NCI-H226 (cell line): ENCODE measurements around the gene CD2.

Source experiments
- DNase-seq: peaks from one replicate; pipeline ENCODE4 v3.0.0-alpha.2; 2015

CD2 gene

DNA sequence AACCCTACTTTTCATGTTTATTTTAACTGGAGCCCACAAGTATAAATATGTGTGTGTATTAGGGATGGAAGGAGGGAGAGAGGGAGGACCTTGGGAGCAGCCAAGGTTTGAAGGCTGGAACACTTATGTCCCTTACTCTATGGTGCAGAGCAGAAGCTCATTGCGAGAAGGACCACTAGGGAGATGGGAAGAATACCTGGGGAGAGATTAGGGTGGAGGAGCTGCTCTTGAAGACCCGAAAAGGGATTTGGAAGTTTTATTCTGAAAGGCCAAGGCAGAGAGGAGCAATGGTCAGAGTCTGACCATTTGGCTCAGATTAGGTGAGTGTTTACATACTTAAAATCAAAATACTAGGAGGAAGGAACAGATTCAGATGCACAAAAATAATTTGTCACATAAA lies 8.1 kb downstream of the CD2 start:
- DNase-seq, result no peak

GRCh38 chr1:116762781-116763115 lies 8.5 kb downstream of the CD2 start:
- no peak for DNase-seq

DNA sequence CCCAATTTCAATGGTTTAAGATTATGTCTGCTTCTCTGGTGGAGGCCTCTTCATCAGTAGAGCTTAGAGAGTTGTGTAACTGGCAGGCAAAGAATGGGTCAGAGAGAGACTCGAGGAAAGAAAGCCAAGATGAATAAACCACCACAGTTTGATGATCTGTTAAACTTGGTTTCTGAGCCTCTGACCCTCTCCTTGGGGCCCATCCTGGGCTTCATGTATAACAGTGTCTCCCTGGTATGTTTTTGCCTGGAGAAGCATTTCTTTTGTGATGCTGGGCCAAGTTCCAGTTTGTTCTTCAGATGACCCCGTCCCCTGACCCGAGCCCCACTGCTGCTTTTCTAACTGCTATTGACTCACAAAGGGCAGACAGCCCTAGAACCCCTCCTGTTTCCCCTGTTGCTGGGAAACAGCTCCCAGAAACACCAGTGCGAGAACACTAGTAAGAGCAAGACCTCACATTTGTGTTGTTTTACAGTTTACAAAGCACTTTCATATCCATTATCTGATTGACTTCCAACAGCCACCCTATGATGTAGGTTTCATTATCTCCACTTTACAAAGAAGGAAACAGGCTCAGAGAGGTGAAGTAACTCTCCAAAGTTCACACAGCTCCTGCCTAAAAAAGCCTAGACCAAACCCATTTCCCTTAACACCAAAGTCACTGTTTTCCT lies 9.0 kb downstream of the CD2 start:
- DNase-seq, result no peak

GRCh38 chr1:116763787-116764465 lies 9.7 kb downstream of the CD2 start:
- DNase-seq, result no peak

- no peak for DNase-seq
Observed at GRCh38 chr1:116764466-116764898, 10.3 kb downstream of the CD2 start.

GRCh38 chr1:116764906-116765862 lies 11.0 kb downstream of the CD2 start:
- DNase-seq, result no peak

- peak; percentile 26 for DNase-seq
Observed at GRCh38 chr1:116765962-116766361, 11.7 kb downstream of the CD2 start.

DNA sequence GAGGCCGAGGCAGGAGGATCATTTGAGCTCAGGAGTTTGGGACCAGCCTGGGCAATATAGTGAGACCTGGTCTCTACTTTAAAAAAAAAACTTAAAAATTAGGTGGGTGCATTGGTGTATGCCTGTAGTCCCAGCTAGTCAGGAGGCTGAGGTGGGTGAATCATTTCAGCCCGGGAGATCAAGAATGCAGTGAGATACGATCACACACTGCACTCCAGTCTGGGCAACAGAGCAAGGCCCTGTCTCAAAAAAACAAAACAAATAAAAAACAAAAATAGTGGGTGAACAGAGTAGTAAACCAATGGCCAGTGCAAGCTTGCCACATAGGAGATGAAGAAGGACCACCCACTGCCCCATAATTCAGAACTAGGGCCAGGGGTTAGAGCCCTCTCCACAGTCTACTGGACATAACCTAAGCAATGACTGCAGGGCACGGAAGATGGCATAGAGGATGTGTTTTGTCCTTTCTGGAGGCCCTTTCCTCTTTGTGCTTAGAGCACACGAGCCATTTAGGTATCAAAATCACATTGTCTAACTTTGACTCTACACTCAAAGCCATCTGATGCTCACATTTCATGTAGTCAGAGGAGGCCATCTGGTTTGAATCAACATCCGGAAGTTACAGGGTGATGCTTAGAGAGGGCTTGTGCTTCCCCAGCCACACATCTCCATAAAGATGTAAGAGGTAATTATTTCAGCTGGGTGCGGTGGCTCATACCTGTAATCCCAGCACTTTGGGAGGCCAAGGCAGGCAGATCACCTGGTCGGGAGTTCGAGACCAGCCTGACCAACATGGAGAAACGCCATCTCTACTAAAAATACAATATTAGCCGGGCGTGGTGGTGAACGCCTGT lies 12.6 kb downstream of the CD2 start:
- DNase-seq, result no peak

GRCh38 chr1:116767782-116768382 lies 13.7 kb downstream of the CD2 start:
- DNase-seq, result no peak

DNA sequence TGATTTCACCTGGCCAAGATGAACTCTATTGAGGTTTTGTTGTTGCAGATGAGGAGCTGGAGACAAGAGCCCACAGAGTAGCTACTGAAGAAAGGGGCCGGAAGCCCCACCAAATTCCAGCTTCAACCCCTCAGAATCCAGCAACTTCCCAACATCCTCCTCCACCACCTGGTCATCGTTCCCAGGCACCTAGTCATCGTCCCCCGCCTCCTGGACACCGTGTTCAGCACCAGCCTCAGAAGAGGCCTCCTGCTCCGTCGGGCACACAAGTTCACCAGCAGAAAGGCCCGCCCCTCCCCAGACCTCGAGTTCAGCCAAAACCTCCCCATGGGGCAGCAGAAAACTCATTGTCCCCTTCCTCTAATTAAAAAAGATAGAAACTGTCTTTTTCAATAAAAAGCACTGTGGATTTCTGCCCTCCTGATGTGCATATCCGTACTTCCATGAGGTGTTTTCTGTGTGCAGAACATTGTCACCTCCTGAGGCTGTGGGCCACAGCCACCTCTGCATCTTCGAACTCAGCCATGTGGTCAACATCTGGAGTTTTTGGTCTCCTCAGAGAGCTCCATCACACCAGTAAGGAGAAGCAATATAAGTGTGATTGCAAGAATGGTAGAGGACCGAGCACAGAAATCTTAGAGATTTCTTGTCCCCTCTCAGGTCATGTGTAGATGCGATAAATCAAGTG lies 14.3 kb downstream of the CD2 start:
- no peak for DNase-seq

- no peak for DNase-seq
Observed at GRCh38 chr1:116769104-116769452, 14.8 kb downstream of the CD2 start.

- DNase-seq, result peak; percentile 31
Observed at GRCh38 chr1:116769561-116769977, 15.3 kb downstream of the CD2 start.

GRCh38 chr1:116769994-116770393 lies 15.8 kb downstream of the CD2 start:
- no peak for DNase-seq

DNA sequence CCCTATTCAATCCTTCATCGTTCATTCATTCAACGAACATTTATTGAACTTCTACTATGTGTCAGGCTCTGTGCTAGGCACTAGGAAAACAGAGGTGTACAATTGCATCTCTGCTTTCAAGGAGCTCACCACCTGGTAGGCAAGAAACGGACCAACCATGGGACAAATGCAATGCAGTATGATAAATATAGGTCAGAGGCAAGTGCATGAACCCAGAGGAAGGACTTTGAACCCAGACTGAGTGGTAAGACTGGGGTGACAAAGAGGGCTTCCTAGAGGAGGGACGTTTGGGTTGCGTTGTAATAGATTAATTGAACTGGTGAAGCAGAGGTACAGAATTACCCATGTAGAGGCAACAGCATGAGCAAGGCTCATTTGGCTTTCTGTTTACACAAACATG lies 16.4 kb downstream of the CD2 start:
- DNase-seq, result no peak

- DNase-seq, result no peak
Observed at GRCh38 chr1:116771997-116772647, 17.9 kb downstream of the CD2 start.

DNA sequence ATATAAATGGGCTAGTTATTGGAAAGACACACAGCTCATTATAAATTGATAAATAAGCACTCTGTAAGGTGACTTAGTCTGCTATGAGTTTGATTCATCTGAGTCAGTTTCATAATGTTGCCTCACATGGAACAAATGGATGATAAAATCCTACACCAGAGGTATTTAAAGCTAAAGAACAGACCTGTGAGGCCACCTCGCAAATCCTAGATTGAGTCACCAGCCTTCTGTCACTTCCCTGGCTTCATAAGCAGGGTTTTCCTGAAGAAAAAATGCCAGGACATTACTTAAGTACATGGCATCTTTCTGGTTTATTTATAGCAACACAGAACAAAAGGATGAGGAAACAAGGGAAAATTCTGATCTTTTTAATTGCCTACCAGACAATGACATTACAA lies 18.4 kb downstream of the CD2 start:
- DNase-seq, result no peak

DNA sequence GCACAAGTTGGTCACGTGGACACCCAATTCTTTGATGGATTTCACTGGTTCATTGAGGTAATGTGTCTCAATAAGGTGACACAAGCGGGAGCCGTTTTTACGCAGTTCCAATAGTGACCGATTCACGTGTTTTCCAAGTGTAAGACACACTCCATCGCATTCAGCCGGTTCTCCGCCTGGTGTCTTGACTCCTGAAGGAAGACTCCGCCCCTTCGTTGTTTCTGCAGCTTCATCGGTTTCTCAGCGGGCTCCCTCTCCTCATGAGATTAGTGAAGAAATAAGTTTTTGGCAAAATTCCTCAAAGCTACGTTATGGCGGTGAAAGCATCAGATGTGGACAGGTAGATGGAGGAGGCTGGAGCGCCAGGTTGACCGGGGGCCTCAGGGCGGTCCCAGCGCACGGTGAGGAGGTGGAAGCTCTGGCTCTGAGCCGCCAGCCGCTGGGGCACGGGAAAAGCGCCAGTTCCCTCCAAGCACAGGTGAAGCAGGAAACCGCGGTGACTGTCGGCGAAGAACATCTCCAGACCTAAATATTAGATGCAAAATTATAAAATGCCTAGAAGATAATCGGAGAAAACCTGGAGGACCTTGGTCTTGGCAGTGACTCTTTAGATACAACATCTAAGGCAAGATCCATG lies 21.0 kb downstream of the CD2 start:
- no peak for DNase-seq

GRCh38 chr1:116777831-116778830 lies 23.9 kb downstream of the CD2 start:
- DNase-seq, result peak; percentile 46

DNA sequence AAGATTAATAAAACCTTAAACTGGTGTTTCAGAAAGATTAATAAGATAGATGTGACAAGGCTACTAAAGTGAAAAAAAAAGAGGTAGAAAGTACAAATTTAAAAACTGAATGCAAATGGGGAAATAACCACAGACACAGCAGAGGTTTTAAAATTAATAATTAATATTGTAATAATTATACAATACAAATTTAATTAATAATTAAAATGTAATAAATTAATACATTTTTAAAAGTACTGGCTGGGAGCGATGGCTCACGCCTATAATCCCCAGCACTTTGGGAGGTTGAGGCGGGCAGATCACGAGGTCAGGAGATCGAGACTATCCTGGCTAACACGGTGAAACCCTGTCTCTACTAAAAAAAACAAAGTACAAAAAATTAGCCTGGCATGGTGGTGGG lies 26.8 kb downstream of the CD2 start:
- DNase-seq, result no peak
